SK-N-MC (cell line): ENCODE results near the gene ASB10.

Experiments
- DNase-seq: peaks from one replicate; pipeline ENCODE4 v3.0.0-alpha.2; 2011; ENCODE audit warnings: low read depth, low spot score
- H3K27ac ChIP-seq: fragments of 200-600 bp; sonication (generic); 2 replicates; pipeline ENCODE4 v1.5.1; 2016; ENCODE audit warnings: mixed run types
- H3K36me3 ChIP-seq: fragments of 200-600 bp; sonication (generic); 2 replicates; pipeline ENCODE4 v1.6.1; 2017; ENCODE audit warnings: antibody characterized with exemption, low read length, mixed read lengths; ENCODE audit not compliant: insufficient read depth
- H3K4me3 ChIP-seq: fragments of 200-600 bp; sonication (generic); 2 replicates; pipeline ENCODE4 v1.5.1; 2016
- H3K9ac ChIP-seq: fragments of 200-600 bp; sonication (generic); 2 replicates; pipeline ENCODE4 v1.8.0; 2017; ENCODE audit warnings: mixed run types, mixed read lengths; ENCODE audit not compliant: insufficient read length
- H3K9me3 ChIP-seq: fragments of 200-600 bp; sonication (generic); 2 replicates; pipeline ENCODE4 v1.6.1; 2017; ENCODE audit warnings: low read depth, mild to moderate bottlenecking, antibody characterized with exemption, low read length, moderate library complexity, mixed read lengths
- EZH2 ChIP-seq: fragments of 200-600 bp; sonication (generic); IDR thresholded peaks from one replicate; pipeline ENCODE4 v1.6.1; 2017; ENCODE audit warnings: antibody characterized with exemption
- FOXP2 ChIP-seq: optimal IDR thresholded peaks from 2 replicates; pipeline ENCODE3; 2011; ENCODE audit warnings: mild to moderate bottlenecking, moderate library complexity; ENCODE audit not compliant: insufficient read depth; ENCODE audit errors: extremely low read length, control extremely low read depth
- POLR2AphosphoS5 ChIP-seq: IDR thresholded peaks from 2 replicates; pipeline ENCODE4 v1.6.1; 2012; ENCODE audit warnings: mild to moderate bottlenecking, low read depth, low read length, borderline replicate concordance

The ASB10 gene

DNA sequence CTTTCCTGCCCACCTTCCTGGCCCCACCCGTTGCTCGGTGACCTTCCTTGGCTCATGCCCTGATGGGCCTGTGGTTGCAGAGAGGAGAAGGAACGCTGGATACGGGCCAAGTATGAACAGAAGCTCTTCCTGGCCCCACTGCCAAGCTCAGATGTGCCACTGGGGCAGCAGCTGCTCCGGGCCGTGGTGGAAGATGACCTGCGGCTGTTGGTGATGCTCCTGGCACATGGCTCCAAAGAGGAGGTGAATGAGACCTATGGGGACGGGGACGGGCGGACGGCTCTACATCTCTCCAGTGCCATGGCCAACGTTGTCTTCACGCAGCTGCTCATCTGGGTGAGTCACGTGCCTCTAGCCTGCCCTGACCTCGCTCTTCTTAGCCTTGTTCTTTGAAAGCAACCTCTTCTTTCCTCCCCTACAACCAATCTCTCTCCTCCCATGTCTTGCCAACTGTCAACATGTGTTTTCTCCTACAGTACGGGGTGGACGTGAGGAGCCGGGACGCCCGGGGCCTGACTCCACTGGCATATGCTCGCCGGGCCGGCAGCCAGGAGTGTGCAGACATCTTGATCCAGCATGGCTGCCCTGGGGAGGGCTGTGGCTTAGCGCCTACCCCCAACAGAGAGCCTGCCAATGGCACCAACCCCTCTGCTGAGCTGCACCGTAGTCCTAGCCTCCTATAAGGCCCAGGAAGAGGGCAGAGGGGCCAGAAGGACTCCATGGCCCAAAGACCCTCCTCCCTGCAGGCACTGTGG is 43.6 kb downstream of the ASB10 start:
- no peak for TF ChIP-seq FOXP2
- no peak for TF ChIP-seq POLR2AphosphoS5
- no peak for TF ChIP-seq EZH2
- H3K27ac ChIP-seq: no peak overlapping the region
- no peak for DNase-seq
- H3K9ac ChIP-seq: no peak overlapping the region
- peaks cover 10% of the 10 kb centered on the region for H3K36me3 ChIP-seq
- H3K4me3 ChIP-seq: no peak overlapping the region
- H3K9me3 ChIP-seq: no peaks in the 10 kb centered on the region

DNA sequence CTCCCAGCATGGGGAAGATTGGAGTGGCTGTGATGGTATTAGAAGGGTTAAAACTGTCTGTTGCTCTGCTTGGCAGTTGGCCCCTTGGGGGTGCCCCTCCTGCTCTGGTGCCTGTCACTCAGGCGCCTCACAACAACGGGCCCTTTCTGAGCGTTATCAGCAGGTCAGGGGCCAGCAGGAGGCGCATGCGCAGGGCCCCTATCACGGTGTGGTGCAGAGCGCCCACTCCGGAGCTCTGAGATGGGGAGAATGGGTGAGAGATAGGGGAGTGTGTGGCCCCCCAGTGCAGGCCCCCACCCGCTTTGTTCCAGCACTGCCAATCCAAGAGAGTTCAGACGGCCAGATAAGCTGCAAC is 44.4 kb downstream of the ASB10 start:
- Histone ChIP-seq H3K9ac (no peak overlapping the region), H3K27ac (no peak overlapping the region), H3K9me3 (no peaks in the 10 kb centered on the region), H3K4me3 (no peak overlapping the region), H3K36me3 (peaks cover 10% of the 10 kb centered on the region)
- DNase-seq: no peak
- no peak for TF ChIP-seq FOXP2
- TF ChIP-seq POLR2AphosphoS5: no peak
- no peak for TF ChIP-seq EZH2

DNA sequence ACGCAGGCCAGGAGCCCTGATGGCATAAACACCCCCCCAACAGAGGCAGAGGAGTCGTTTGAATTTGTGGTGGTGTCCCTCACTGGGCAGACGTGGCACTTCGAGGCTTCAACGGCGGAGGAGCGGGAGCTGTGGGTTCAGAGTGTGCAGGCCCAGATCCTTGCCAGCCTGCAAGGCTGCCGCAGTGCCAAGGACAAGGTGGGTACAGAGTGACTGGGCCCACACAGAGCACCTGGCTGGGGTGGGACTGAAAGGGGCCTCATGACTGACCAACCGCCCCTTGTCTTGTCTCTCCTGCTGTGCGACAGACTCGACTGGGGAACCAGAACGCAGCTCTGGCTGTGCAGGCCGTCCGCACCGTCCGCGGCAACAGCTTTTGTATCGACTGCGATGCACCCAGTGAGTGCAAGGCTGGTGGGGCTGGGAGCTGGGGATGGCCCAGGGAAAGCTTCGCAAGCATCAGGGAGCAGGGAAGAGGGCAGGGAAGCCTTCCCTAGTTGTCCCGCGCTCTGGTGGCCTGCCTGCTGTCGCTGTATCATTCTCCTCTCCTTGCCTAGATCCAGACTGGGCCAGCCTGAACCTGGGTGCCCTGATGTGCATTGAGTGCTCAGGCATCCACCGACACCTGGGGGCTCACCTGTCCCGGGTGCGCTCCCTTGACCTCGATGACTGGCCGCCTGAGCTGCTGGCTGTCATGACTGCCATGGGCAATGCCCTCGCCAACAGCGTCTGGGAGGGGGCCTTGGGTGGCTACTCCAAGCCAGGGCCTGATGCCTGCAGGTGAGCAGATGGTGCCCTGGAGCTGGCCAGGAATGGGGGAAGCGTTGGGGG is 45.0 kb downstream of the ASB10 start:
- no peak for DNase-seq

DNA sequence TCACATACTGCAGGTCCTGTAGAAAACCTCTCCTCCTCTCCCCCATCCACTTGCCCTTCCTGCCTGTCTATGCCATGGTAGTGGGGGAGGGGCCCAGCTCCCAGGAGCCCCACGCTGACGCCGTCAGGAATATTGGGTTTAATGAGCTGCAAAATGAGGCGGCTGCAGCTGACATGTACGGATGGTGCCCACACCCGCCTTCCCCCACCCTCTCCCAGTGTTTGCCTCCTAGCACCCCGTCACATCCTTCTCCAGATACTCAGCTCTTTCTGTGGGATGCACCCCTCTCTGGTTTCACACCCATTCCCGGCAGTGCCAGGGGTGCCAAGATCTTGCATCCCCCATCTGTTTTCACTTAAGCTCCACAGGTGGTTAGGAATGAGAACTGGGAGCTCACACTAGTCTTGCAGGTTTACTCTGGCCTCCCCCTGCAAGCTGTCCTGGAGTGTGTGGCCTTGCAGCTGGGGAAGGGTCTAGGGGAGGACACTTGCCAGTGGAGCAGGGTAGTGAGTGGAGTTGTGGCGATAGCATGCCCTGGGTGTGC is 45.7 kb downstream of the ASB10 start:
- no peak for DNase-seq
- no peak for TF ChIP-seq EZH2
- no peak for TF ChIP-seq POLR2AphosphoS5
- no peak for TF ChIP-seq FOXP2
- Histone ChIP-seq H3K36me3 (peaks cover 10% of the 10 kb centered on the region), H3K9ac (no peak overlapping the region), H3K27ac (no peak overlapping the region), H3K4me3 (no peak overlapping the region), H3K9me3 (no peaks in the 10 kb centered on the region)

More for the DNA sequence above, 45.0 kb downstream of the ASB10 start:
- H3K9me3 ChIP-seq: no peaks in the 10 kb centered on the region
- no peak overlapping the region for H3K27ac ChIP-seq
- TF ChIP-seq POLR2AphosphoS5: no peak
- no peak overlapping the region for H3K9ac ChIP-seq
- H3K4me3 ChIP-seq: no peak overlapping the region
- peaks cover 10% of the 10 kb centered on the region for H3K36me3 ChIP-seq

DNA sequence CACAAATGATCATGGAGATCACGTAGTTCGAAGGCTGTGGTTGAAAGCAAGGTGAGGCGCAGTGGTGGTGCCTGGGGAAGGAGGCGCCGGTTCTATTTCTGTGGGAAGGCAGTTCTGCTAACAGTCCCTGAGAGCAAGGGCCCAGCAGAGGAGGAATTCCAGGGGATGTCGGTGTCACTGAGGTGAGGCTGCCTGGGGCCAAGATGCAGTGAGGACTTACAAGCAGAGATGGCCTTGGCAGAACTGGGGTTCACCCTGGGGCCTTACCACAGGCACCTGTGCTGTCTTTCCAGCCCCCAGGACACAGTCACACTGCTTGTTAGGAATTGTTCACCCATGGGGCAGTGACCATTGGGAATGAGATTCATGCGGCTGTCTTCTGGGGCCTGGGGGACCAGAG is 46.2 kb downstream of the ASB10 start:
- Histone ChIP-seq H3K9me3 (no peaks in the 10 kb centered on the region), H3K36me3 (peaks cover 10% of the 10 kb centered on the region), H3K9ac (no peak overlapping the region), H3K4me3 (no peak overlapping the region), H3K27ac (no peak overlapping the region)
- TF ChIP-seq EZH2: no peak
- TF ChIP-seq POLR2AphosphoS5: no peak
- no peak for TF ChIP-seq FOXP2
- no peak for DNase-seq

DNA sequence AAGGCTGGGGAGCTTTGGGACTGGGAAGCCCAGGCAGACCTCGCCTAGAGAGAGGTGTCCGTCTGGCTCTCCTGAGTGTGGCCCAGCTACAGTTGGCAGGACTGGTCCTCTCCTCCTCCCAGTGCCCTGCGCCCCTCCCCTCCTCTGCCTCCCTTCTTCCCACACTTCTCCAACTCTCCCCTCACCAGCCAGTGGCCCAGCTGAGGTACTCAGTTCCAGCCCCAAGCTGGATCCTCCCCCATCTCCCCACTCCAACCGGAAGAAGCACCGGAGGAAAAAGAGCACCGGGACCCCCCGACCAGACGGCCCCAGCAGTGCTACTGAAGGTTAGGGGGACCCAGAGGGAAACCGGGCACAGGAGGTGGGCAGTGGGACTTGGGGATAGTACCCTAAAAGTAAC is 47.3 kb downstream of the ASB10 start:
- Histone ChIP-seq H3K9ac (no peak overlapping the region), H3K9me3 (no peaks in the 10 kb centered on the region), H3K4me3 (no peak overlapping the region), H3K36me3 (peaks cover 13% of the 10 kb centered on the region), H3K27ac (no peak overlapping the region)
- TF ChIP-seq POLR2AphosphoS5 (no peak), EZH2 (no peak), FOXP2 (no peak)
- DNase-seq: no peak

DNA sequence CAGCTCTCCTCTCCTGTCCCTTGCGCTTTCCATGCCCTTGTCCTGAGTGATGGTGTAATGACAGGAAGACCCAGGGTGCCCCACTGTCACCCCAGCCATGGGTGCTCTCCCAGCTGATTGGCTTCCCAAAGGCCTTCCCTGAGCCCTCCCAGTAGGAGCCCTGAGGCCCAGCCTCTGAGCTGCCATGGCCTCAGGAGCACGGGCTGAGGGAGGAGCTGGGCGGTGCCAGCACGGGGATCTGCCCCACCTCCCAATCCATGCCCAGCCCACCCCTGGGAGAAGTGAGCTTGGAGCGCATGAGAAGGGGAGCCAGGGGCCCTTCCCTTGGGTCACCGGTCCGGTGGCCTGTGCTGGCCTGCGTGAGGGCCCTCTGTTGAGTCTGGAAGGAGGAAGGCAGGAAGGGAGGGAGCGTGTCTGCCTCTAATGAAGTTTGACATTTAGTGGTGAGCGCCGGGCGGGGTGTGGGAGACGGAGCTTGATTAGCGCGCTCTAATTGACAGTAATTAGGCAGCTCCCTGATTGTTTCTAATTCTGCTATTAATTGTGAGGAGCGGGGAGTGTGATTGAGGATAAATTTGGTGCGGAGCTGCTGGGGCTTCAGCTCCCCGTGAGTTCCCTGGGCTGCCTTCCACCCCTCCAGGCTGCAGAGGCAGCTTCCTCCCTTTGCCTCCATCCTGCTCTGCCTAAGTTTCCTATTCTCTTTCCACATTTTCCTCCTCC is 47.8 kb downstream of the ASB10 start:
- Histone ChIP-seq H3K4me3 (no peak overlapping the region), H3K36me3 (peaks cover 13% of the 10 kb centered on the region), H3K27ac (no peak overlapping the region), H3K9me3 (no peaks in the 10 kb centered on the region), H3K9ac (no peak overlapping the region)
- DNase-seq: no peak
- no peak for TF ChIP-seq EZH2
- no peak for TF ChIP-seq POLR2AphosphoS5
